Smooth muscle cell (in vitro differentiated cells): ENCODE measurements around the gene LIX1L. TPM values are rescaled to one million over a fixed set of nuclear protein-coding genes. Genes with fewer than 3 reads are reported as not detected.

Source experiments
- DNase-seq: peaks from one replicate; lab custom pipeline; 2025; ENCODE audit not compliant: unreplicated experiment; lab: John Stamatoyannopoulos, UW
- H2AFZ ChIP-seq: fragments of 200-600 bp; sonication (generic); 2 replicates; pipeline ENCODE4 v1.6.0; 2016; ENCODE audit warnings: antibody characterized with exemption, low read depth, mild to moderate bottlenecking
- H3F3A ChIP-seq: fragments of 200-600 bp; sonication (generic); 2 replicates; pipeline ENCODE4 v1.6.0; 2017; ENCODE audit warnings: antibody characterized with exemption, low read depth
- H3K27ac ChIP-seq: fragments of 200-600 bp; sonication (generic); 2 replicates; pipeline ENCODE4 v1.5.1; 2016; ENCODE audit warnings: low read depth, mild to moderate bottlenecking
- H3K27me3 ChIP-seq: fragments of 200-600 bp; sonication (generic); 2 replicates; pipeline ENCODE4 v1.6.1; 2016; ENCODE audit warnings: low read depth, mild to moderate bottlenecking
- H3K36me3 ChIP-seq: fragments of 200-600 bp; sonication (generic); 2 replicates; pipeline ENCODE4 v1.5.1; 2016; ENCODE audit warnings: low read depth
- H3K4me1 ChIP-seq: fragments of 200-600 bp; sonication (generic); 2 replicates; pipeline ENCODE4 v1.5.1; 2016; ENCODE audit warnings: low read depth
- H3K4me2 ChIP-seq: fragments of 200-600 bp; sonication (generic); 2 replicates; pipeline ENCODE4 v1.6.0; 2016; ENCODE audit warnings: mild to moderate bottlenecking
- H3K4me3 ChIP-seq: fragments of 200-600 bp; sonication (generic); 2 replicates; pipeline ENCODE4 v1.5.1; 2016; ENCODE audit warnings: mild to moderate bottlenecking
- H3K79me2 ChIP-seq: fragments of 200-600 bp; sonication (generic); 2 replicates; pipeline ENCODE4 v1.6.0; 2016; ENCODE audit warnings: low read depth, mild to moderate bottlenecking
- H3K9ac ChIP-seq: fragments of 200-600 bp; sonication (generic); 2 replicates; pipeline ENCODE4 v1.6.0; 2016; ENCODE audit warnings: low read depth
- H3K9me3 ChIP-seq: fragments of 200-600 bp; sonication (generic); replicated peaks from 2 replicates; pipeline ENCODE4 v1.5.1; 2016; ENCODE audit warnings: low read depth
- H4K20me1 ChIP-seq: fragments of 200-600 bp; sonication (generic); 2 replicates; pipeline ENCODE4 v1.6.0; 2016; ENCODE audit warnings: low read depth
- WGBS: methylation state at CpG from one replicate; pipeline ENCODE4 v1.1.7; 2016; ENCODE audit warnings: low lambda C conversion rate; 5-methylcytosine and 5-hydroxymethylcytosine counted together
- polyA plus RNA-seq: library from polyadenylated mRNA; unstranded; fragments of >200 nt; fragmentation: Nextera tagmentation; extraction: Ambion mirVana; gene quantifications from 2 replicates; pipeline ENCODE4 v1.2.1, GENCODE V29; 2016
- total RNA-seq: library from RNA; depleted of rRNA; stranded (reverse); fragments of >200 nt; gene quantifications from 2 replicates; pipeline ENCODE4 v1.2.3, GENCODE V29; 2014
- TF ChIP-seq, protein P1 (sequence below): fragments of 200-600 bp; sonication (generic); IDR thresholded peaks from 2 replicates; pipeline ENCODE4 v1.5.1; 2017; ENCODE audit warnings: borderline replicate concordance, mild to moderate bottlenecking, antibody characterized with exemption; ENCODE audit not compliant: insufficient read depth, poor library complexity, severe bottlenecking

LIX1L gene
- total and polyA plus RNA-seq, 2 experiments from 2014 or later, result 31.1 to 32.7 TPM

DNA sequence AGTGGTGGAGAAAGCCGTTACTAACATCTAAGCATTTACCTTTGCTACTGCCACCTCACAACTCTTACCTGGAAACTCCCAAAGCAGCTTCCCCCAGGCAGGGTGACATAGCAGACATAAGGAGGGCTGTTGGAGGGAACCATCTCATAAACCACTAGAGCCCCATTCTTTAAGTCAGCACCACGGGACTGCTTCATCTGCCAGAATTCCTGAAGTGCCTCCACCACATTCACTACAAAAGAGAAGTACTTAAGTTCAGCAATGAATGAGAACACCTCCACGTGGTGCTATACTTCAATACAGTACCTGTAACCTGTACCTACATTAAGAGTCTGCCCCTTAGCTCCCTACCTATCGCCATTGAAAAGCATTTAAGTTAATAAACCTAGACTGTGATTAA is 10.3 kb downstream of the LIX1L start:
- no peak for DNase-seq
- no peak overlapping the region for H2AFZ ChIP-seq
- H3K4me1 ChIP-seq, result no peaks in the 10 kb centered on the region
- no peak overlapping the region for H3K9ac ChIP-seq
- no peak overlapping the region for H3K4me3 ChIP-seq
- H3K27me3 ChIP-seq, result no peaks in the 10 kb centered on the region
- H3K79me2 ChIP-seq, result peaks cover 37% of the 10 kb centered on the region
- H3K4me2 ChIP-seq, result no peak overlapping the region
- TF ChIP-seq, protein P1, sequence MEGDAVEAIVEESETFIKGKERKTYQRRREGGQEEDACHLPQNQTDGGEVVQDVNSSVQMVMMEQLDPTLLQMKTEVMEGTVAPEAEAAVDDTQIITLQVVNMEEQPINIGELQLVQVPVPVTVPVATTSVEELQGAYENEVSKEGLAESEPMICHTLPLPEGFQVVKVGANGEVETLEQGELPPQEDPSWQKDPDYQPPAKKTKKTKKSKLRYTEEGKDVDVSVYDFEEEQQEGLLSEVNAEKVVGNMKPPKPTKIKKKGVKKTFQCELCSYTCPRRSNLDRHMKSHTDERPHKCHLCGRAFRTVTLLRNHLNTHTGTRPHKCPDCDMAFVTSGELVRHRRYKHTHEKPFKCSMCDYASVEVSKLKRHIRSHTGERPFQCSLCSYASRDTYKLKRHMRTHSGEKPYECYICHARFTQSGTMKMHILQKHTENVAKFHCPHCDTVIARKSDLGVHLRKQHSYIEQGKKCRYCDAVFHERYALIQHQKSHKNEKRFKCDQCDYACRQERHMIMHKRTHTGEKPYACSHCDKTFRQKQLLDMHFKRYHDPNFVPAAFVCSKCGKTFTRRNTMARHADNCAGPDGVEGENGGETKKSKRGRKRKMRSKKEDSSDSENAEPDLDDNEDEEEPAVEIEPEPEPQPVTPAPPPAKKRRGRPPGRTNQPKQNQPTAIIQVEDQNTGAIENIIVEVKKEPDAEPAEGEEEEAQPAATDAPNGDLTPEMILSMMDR, result no peak
- 58% methylated on average over 4 of the region's 4 CpGs for WGBS
- H3K27ac ChIP-seq, result no peak overlapping the region
- H4K20me1 ChIP-seq, result peaks cover 46% of the 10 kb centered on the region
- H3K9me3 ChIP-seq, result no peaks in the 10 kb centered on the region
- H3K36me3 ChIP-seq, result no peaks in the 10 kb centered on the region
- H3F3A ChIP-seq, result no peaks in the 10 kb centered on the region

DNA sequence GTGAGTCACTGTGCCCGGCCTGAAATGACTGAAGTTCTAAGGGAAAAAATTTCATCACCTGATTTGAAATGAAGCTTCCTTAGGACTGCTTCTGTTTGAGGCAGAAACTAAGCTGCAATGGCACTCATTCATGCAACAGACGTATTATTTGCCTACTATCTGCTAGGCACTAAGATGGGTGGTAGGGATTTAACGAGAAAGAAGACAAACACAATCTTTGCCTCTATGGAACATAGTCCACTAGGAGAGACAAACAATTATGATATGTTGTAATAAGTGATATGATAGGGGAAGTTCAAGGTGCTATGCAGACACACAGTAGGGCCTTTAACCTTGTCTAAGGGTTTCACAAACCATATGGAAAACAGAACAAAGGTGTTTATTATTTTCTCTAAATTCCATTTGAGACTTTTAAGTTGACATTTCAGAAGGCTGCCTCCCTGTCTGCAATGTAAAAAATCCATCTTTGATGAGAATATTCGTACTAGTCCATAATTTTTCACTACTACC is 11.3 kb downstream of the LIX1L start:
- Histone ChIP-seq H3K4me3 (no peak overlapping the region), H3F3A (no peaks in the 10 kb centered on the region), H3K36me3 (no peaks in the 10 kb centered on the region), H2AFZ (no peak overlapping the region), H3K27ac (no peak overlapping the region), H3K79me2 (peaks cover 26% of the 10 kb centered on the region), H3K9ac (no peak overlapping the region), H3K4me2 (no peak overlapping the region), H3K4me1 (no peaks in the 10 kb centered on the region), H4K20me1 (peaks cover 38% of the 10 kb centered on the region), H3K9me3 (no peaks in the 10 kb centered on the region), H3K27me3 (no peaks in the 10 kb centered on the region)
- WGBS, result 92% methylated on average over 4 of the region's 4 CpGs
- DNase-seq, result no peak
- TF ChIP-seq, protein P1, result no peak

DNA sequence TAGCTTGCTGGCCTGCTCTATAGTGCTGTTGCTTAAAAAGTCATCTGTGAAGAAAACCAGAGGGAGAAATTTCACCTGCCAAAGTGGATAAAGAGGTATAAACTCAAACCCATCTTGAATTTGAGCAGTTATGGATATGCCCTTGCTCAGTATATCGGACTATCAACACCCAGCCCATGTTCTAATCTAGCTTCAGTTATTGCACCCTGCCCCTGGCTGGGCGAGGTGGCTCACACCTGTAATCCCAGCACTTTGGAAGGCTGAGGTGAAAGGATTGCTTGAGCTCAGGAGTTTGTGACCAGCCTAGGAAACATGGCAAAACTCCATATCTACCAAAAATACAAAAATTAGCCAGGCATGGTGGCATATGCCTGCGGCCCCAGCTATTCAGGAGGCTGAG is 13.3 kb downstream of the LIX1L start:
- H3K9me3 ChIP-seq, result no peaks in the 10 kb centered on the region
- H3K4me1 ChIP-seq, result no peaks in the 10 kb centered on the region
- peaks cover 20% of the 10 kb centered on the region for H4K20me1 ChIP-seq
- H3K27ac ChIP-seq, result no peak overlapping the region
- TF ChIP-seq, protein P1, result no peak
- H3K9ac ChIP-seq, result no peak overlapping the region
- H3K79me2 ChIP-seq, result peaks cover 8% of the 10 kb centered on the region
- H3K4me2 ChIP-seq, result no peak overlapping the region
- H2AFZ ChIP-seq, result no peak overlapping the region
- 97% methylated on average over 3 of the region's 3 CpGs for WGBS
- no peaks in the 10 kb centered on the region for H3F3A ChIP-seq
- no peak overlapping the region for H3K4me3 ChIP-seq
- no peaks in the 10 kb centered on the region for H3K27me3 ChIP-seq
- H3K36me3 ChIP-seq, result no peaks in the 10 kb centered on the region
- DNase-seq, result no peak

DNA sequence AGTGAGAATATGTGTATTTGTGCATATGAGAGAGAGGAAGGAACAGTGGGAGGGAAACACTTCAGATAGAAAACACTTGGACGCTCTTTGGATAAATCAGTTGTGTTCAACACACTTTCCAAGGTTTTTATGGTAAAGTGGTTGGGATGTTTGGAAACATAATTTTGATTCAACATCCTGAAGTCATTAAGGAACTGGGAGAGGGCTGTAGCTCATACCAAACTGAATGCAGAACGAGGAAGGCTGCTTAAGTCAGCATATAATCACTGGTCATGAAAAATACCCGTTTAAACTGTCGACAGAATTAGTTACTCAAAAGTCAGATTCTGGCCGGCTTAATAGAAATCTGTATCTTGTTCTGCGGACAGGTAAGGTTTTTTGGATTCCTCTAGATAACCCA is 14.9 kb downstream of the LIX1L start:
- Histone ChIP-seq H3K4me1 (no peaks in the 10 kb centered on the region), H2AFZ (no peak overlapping the region), H3K9me3 (no peaks in the 10 kb centered on the region), H3K27ac (no peak overlapping the region), H3K4me3 (no peak overlapping the region), H4K20me1 (peaks cover 7% of the 10 kb centered on the region), H3K79me2 (no peaks in the 10 kb centered on the region), H3F3A (no peaks in the 10 kb centered on the region), H3K4me2 (no peak overlapping the region), H3K27me3 (no peaks in the 10 kb centered on the region), H3K36me3 (no peaks in the 10 kb centered on the region), H3K9ac (no peak overlapping the region)
- TF ChIP-seq, protein P1, result no peak
- WGBS, result 94% methylated on average over 6 of the region's 6 CpGs
- DNase-seq, result no peak
